Neural cell (in vitro differentiated cells): ENCODE measurements around the gene USP15. TPM values are rescaled to one million over a fixed set of nuclear protein-coding genes. Genes with fewer than 3 reads are reported as not detected.

Source experiments
- H2AFZ ChIP-seq: fragments of 200-600, 300-800 bp; sonication (generic), shearing (Covaris generic); 2 replicates; pipeline ENCODE4 v1.6.0; 2014; ENCODE audit warnings: low read depth, mild to moderate bottlenecking, antibody characterized with exemption, low read length, moderate library complexity
- H3F3A ChIP-seq: fragments of 200-600 bp; shearing (Covaris generic); 2 replicates; pipeline ENCODE4 v1.6.1; 2016; ENCODE audit warnings: mild to moderate bottlenecking, moderate library complexity, mixed read lengths, antibody characterized with exemption, low read length; ENCODE audit not compliant: insufficient read depth, poor library complexity, severe bottlenecking
- H3K27ac ChIP-seq: fragments of 200-600, 300-800 bp; sonication (generic), shearing (Covaris generic); 2 replicates; pipeline ENCODE4 v1.5.1; 2014; ENCODE audit warnings: mild to moderate bottlenecking, low read length, moderate library complexity
- H3K27me3 ChIP-seq: fragments of 300-800, 200-600 bp; sonication (generic), shearing (Covaris generic); 2 replicates; pipeline ENCODE4 v1.6.0; 2014; ENCODE audit warnings: mild to moderate bottlenecking, low read depth, low read length, moderate library complexity; ENCODE audit not compliant: insufficient read depth
- H3K36me3 ChIP-seq: fragments of 300-800, 200-600 bp; sonication (generic), shearing (Covaris generic); 2 replicates; pipeline ENCODE4 v1.5.1; 2014; ENCODE audit warnings: mild to moderate bottlenecking, antibody characterized with exemption, low read length, moderate library complexity; ENCODE audit not compliant: insufficient read depth
- H3K4me2 ChIP-seq: fragments of 300-800, 200-600 bp; sonication (generic), shearing (Covaris generic); 2 replicates; pipeline ENCODE4 v1.6.0; 2014; ENCODE audit warnings: mild to moderate bottlenecking, low read length
- H3K4me3 ChIP-seq: fragments of 300-800, 200-600 bp; sonication (generic), shearing (Covaris generic); 2 replicates; pipeline ENCODE4 v1.5.1; 2014; ENCODE audit warnings: mild to moderate bottlenecking, low read length, moderate library complexity
- H3K79me2 ChIP-seq: fragments of 200-600 bp; shearing (Covaris generic); replicated peaks from 2 replicates; pipeline ENCODE4 v1.6.0; 2014; ENCODE audit warnings: mild to moderate bottlenecking, low read length, moderate library complexity; ENCODE audit not compliant: insufficient read depth
- H3K9ac ChIP-seq: fragments of 300-800, 200-600 bp; sonication (generic), shearing (Covaris generic); 2 replicates; pipeline ENCODE4 v1.6.1; 2016; ENCODE audit warnings: mild to moderate bottlenecking, low read length, mixed read lengths
- H3K9me2 ChIP-seq: fragments of 200-600 bp; shearing (Covaris generic); 2 replicates; pipeline ENCODE4 v1.6.1; 2016; ENCODE audit warnings: mild to moderate bottlenecking, low read length, mixed read lengths; ENCODE audit not compliant: insufficient read depth
- H3K9me3 ChIP-seq: fragments of 200-600, 300-800 bp; sonication (generic), shearing (Covaris generic); 2 replicates; pipeline ENCODE4 v1.6.1; 2016; ENCODE audit warnings: mild to moderate bottlenecking, mixed run types, low read length, moderate library complexity, mixed read lengths
- H4K20me1 ChIP-seq: fragments of 200-600 bp; shearing (Covaris generic); 2 replicates; pipeline ENCODE4 v1.6.1; 2016; ENCODE audit warnings: mild to moderate bottlenecking, mixed run types; ENCODE audit not compliant: insufficient read depth
- EP300 ChIP-seq: fragments of 450-650 bp; conservative IDR thresholded peaks from 2 replicates; pipeline ENCODE4 v1.6.1; 2014; ENCODE audit warnings: antibody characterized with exemption, mild to moderate bottlenecking, moderate library complexity; ENCODE audit not compliant: poor library complexity, severe bottlenecking
- EZH2 ChIP-seq: fragments of 200-600, 300-800 bp; shearing (Covaris generic), sonication (generic); IDR thresholded peaks from 2 replicates; pipeline ENCODE4 v1.6.1; 2014; ENCODE audit warnings: antibody characterized with exemption, low read length, borderline replicate concordance, mild to moderate bottlenecking; ENCODE audit not compliant: insufficient read depth, poor library complexity, severe bottlenecking
- MXI1 ChIP-seq: fragments of 450-650 bp; conservative IDR thresholded peaks from 2 replicates; pipeline ENCODE4 v1.6.1; 2014; ENCODE audit warnings: antibody characterized with exemption, mild to moderate bottlenecking; ENCODE audit not compliant: poor library complexity, severe bottlenecking
- POLR2AphosphoS5 ChIP-seq: IDR thresholded peaks from 2 replicates; pipeline ENCODE4 v1.6.1; 2012
- RAD21 ChIP-seq: fragments of 450-650 bp; conservative IDR thresholded peaks from 2 replicates; pipeline ENCODE4 v1.6.1; 2014; ENCODE audit warnings: antibody characterized with exemption, mild to moderate bottlenecking, moderate library complexity
- SMC3 ChIP-seq: fragments of 450-650 bp; conservative IDR thresholded peaks from 2 replicates; pipeline ENCODE4 v1.6.1; 2014; ENCODE audit warnings: antibody characterized with exemption, mild to moderate bottlenecking, moderate library complexity; ENCODE audit not compliant: poor library complexity
- TAF1 ChIP-seq: IDR thresholded peaks from 2 replicates; pipeline ENCODE4 v1.6.1; 2012; ENCODE audit warnings: low read depth
- polyA plus RNA-seq: library from polyadenylated mRNA; depleted of rRNA; stranded (reverse); fragments of >200 nt; gene quantifications from 2 replicates; pipeline ENCODE4 v1.2.3, GENCODE V29; 2014
- TF ChIP-seq, protein P1 (sequence below): fragments of 450-650 bp; IDR thresholded peaks from 2 replicates; pipeline ENCODE4 v1.5.1; 2014; ENCODE audit warnings: antibody characterized with exemption, mild to moderate bottlenecking, moderate library complexity; ENCODE audit not compliant: poor library complexity, severe bottlenecking
- TF ChIP-seq, protein P2 (sequence below): IDR thresholded peaks from 2 replicates; pipeline ENCODE4 v1.6.1; 2012; ENCODE audit warnings: borderline replicate concordance

USP15 gene
- polyA plus RNA-seq, 1 donor from 2014 or later: 113 TPM

DNA sequence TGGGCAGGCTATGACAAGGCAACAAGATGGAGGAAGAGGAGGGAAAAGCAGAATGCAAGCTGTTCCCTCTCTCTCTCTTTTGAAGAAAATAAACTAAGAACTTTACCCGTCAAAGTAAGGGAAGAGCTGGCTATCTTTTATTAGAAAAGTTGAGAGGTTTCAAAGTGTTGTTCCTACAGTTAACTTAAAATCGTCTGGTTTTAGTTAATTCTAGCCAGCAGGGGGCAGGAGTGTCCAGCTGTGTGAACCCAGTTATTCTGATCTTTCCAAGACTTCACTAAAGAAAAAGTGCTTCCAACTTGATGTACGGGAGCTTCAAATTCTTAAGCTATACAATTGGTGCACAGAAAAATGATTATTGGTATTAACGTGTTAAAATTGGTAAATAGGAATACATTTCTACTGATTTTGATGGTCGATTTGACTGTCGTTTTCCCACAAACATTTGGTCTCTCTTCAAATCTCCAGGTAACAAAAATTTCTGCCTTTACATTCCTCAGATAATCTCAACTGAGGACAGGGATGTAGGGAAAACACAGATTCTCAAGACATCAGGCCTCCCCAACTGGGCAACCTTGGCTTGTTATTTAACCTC, 178.0 kb downstream of the USP15 start:
- no peaks in the 10 kb centered on the region for H3K9me2 ChIP-seq
- H3K4me2 ChIP-seq: no peak overlapping the region
- H3F3A ChIP-seq: no peaks in the 10 kb centered on the region
- H2AFZ ChIP-seq: no peak overlapping the region
- H3K27me3 ChIP-seq: peaks cover 15% of the 10 kb centered on the region
- no peak overlapping the region for H3K9ac ChIP-seq
- H3K9me3 ChIP-seq: no peaks in the 10 kb centered on the region
- no peak overlapping the region for H3K27ac ChIP-seq
- no peaks in the 10 kb centered on the region for H3K79me2 ChIP-seq
- no peak for TF ChIP-seq POLR2AphosphoS5
- peak; percentile 73 for TF ChIP-seq SMC3
- TF ChIP-seq RAD21: peak; percentile 72
- TF ChIP-seq MXI1: no peak
- TF ChIP-seq, protein P1, sequence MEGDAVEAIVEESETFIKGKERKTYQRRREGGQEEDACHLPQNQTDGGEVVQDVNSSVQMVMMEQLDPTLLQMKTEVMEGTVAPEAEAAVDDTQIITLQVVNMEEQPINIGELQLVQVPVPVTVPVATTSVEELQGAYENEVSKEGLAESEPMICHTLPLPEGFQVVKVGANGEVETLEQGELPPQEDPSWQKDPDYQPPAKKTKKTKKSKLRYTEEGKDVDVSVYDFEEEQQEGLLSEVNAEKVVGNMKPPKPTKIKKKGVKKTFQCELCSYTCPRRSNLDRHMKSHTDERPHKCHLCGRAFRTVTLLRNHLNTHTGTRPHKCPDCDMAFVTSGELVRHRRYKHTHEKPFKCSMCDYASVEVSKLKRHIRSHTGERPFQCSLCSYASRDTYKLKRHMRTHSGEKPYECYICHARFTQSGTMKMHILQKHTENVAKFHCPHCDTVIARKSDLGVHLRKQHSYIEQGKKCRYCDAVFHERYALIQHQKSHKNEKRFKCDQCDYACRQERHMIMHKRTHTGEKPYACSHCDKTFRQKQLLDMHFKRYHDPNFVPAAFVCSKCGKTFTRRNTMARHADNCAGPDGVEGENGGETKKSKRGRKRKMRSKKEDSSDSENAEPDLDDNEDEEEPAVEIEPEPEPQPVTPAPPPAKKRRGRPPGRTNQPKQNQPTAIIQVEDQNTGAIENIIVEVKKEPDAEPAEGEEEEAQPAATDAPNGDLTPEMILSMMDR: peak; percentile 71
- TF ChIP-seq TAF1: no peak
- H4K20me1 ChIP-seq: no peaks in the 10 kb centered on the region
- no peaks in the 10 kb centered on the region for H3K36me3 ChIP-seq
- H3K4me3 ChIP-seq: no peak overlapping the region

DNA sequence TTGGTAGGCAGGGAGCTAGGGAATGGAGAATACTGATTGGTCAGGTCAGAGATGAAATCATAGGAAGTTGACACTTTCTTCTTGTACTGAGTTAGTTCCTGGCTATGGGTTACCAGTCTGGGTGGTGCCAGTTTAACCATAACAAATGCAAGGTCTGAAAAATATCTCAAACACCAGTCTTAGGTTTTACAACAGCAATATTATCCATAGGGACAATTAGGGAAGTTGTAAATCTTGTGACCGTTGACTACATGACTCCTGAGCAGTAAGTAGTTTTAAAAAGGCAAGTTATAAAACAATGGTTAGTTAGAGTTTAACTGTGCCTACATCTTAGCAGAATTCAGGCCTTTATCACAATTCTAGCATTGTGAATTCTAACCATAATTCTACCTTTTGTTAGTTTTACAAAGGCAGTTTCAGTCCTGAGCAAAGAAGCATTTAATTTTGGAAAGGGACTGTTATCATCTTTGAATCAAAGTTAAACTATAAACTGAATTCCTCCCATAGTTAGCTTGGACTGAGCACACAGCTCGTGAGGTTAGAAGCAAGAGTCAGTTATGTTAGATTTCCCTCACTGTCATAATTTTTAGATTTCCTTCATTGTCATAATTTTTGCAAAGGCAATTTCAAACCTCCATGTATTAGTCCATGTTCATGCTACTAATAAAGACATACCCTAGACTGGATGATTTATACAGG, 186.7 kb downstream of the USP15 start:
- no peaks in the 10 kb centered on the region for H3F3A ChIP-seq
- no peak overlapping the region for H3K27ac ChIP-seq
- H3K9me2 ChIP-seq: no peaks in the 10 kb centered on the region
- H3K27me3 ChIP-seq: no peaks in the 10 kb centered on the region
- no peak for TF ChIP-seq TAF1
- TF ChIP-seq EP300: no peak
- TF ChIP-seq, protein P1: no peak
- TF ChIP-seq, protein P2, sequence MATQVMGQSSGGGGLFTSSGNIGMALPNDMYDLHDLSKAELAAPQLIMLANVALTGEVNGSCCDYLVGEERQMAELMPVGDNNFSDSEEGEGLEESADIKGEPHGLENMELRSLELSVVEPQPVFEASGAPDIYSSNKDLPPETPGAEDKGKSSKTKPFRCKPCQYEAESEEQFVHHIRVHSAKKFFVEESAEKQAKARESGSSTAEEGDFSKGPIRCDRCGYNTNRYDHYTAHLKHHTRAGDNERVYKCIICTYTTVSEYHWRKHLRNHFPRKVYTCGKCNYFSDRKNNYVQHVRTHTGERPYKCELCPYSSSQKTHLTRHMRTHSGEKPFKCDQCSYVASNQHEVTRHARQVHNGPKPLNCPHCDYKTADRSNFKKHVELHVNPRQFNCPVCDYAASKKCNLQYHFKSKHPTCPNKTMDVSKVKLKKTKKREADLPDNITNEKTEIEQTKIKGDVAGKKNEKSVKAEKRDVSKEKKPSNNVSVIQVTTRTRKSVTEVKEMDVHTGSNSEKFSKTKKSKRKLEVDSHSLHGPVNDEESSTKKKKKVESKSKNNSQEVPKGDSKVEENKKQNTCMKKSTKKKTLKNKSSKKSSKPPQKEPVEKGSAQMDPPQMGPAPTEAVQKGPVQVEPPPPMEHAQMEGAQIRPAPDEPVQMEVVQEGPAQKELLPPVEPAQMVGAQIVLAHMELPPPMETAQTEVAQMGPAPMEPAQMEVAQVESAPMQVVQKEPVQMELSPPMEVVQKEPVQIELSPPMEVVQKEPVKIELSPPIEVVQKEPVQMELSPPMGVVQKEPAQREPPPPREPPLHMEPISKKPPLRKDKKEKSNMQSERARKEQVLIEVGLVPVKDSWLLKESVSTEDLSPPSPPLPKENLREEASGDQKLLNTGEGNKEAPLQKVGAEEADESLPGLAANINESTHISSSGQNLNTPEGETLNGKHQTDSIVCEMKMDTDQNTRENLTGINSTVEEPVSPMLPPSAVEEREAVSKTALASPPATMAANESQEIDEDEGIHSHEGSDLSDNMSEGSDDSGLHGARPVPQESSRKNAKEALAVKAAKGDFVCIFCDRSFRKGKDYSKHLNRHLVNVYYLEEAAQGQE: no peak
- no peak for TF ChIP-seq SMC3
- TF ChIP-seq MXI1: no peak
- TF ChIP-seq EZH2: no peak
- no peak for TF ChIP-seq POLR2AphosphoS5
- no peak for TF ChIP-seq RAD21
- H4K20me1 ChIP-seq: no peaks in the 10 kb centered on the region
- H3K4me3 ChIP-seq: no peak overlapping the region
- H3K4me2 ChIP-seq: no peak overlapping the region
- H3K79me2 ChIP-seq: no peaks in the 10 kb centered on the region
- no peak overlapping the region for H3K9ac ChIP-seq
- H2AFZ ChIP-seq: no peak overlapping the region
- no peaks in the 10 kb centered on the region for H3K36me3 ChIP-seq
- H3K9me3 ChIP-seq: no peaks in the 10 kb centered on the region
